GM12878 (cell line): ENCODE results near the gene PTGS1. TPM values are rescaled to one million over a fixed set of nuclear protein-coding genes. Genes with fewer than 3 reads are reported as not detected.

Experiments used
- ATAC-seq: fragments of 200-7000 bp; cut with Tn5 transposase; 3 replicates; pipeline ENCODE4 v1.9.1; 2020; ENCODE audit warnings: mild to moderate bottlenecking, moderate library complexity
- BruUV-seq: library from RNA; stranded (reverse); fragments of 400-500 nt; replicated peaks from 2 replicates; lab custom pipeline; 2021; lab: Mats Ljungman, UMichigan
- CTCF ChIA-PET: fragments of 300-600 bp; sonication (Branson Sonifier 250); formaldehyde crosslinking; extraction: SDS; loops from one replicate; lab custom pipeline; 2021; ENCODE audit warnings: inconsistent platforms; lab: Yijun Ruan, JAX
- POLR2A ChIA-PET: fragments of 350-600 bp; formaldehyde crosslinking; extraction: SDS; loops from one replicate; lab custom pipeline; 2021; ENCODE audit warnings: inconsistent platforms; lab: Charles Lee
- RAD21 ChIA-PET: fragments of 300-600 bp; sonication (Branson Sonifier 250); formaldehyde crosslinking; loops from one replicate; lab custom pipeline; 2023; ENCODE audit warnings: antibody characterized with exemption; ENCODE audit not compliant: unreplicated experiment; lab: Charles Lee
- SMC1A ChIA-PET: fragments of 300-600 bp; sonication (Branson Sonifier 250); formaldehyde crosslinking; loops from one replicate; lab custom pipeline; 2023; ENCODE audit not compliant: unreplicated experiment, uncharacterized antibody; lab: Charles Lee
- DNase-seq: peaks from one replicate; pipeline ENCODE4 v3.0.0-alpha.2; 2011; ENCODE audit warnings: low read depth, low spot score
- FAIRE-seq: peaks from 3 replicates; lab custom pipeline; 2011; peaks lifted over from hg19 to GRCh38; lab: Jason Lieb, UNC
- H2AFZ ChIP-seq: 2 replicates; pipeline ENCODE4 v1.6.0; 2011; ENCODE audit warnings: low read depth, low read length, control low read depth; ENCODE audit not compliant: control insufficient read depth
- H3K27ac ChIP-seq: 2 replicates; pipeline ENCODE4 v1.5.1; 2011; ENCODE audit warnings: control low read depth; ENCODE audit not compliant: control insufficient read depth, insufficient read depth
- H3K27me3 ChIP-seq, 2 experiments: replicated peaks in 1 of 2; 2 replicates each; pipeline versions ENCODE4 v1.6.0 to v1.6.1; 2011; ENCODE audit warnings: low read length in 1 of 2; ENCODE audit not compliant: control insufficient read depth in 2 of 2, insufficient read depth in 2 of 2
- H3K36me3 ChIP-seq, 2 experiments: 2 replicates each; pipeline ENCODE4 v1.5.1; 2011; ENCODE audit warnings: low read length in 1 of 2; ENCODE audit not compliant: control insufficient read depth in 2 of 2, insufficient read depth in 2 of 2
- H3K4me1 ChIP-seq: 2 replicates; pipeline ENCODE4 v1.6.1; 2011; ENCODE audit warnings: mild to moderate bottlenecking, low read length, moderate library complexity, mixed read lengths; ENCODE audit not compliant: control insufficient read depth, insufficient read depth
- H3K4me2 ChIP-seq: 2 replicates; pipeline ENCODE4 v1.6.0; 2011; ENCODE audit warnings: control low read depth; ENCODE audit not compliant: control insufficient read depth, insufficient read depth
- H3K4me3 ChIP-seq: fragments of 200-600 bp; sonication (generic); 2 replicates; pipeline ENCODE4 v1.5.1; 2016
- H3K79me2 ChIP-seq: 2 replicates; pipeline ENCODE4 v1.6.0; 2011; ENCODE audit warnings: low read length; ENCODE audit not compliant: control insufficient read depth, insufficient read depth
- H3K9ac ChIP-seq: 2 replicates; pipeline ENCODE4 v1.8.0; 2011; ENCODE audit warnings: low read length, control low read depth, mixed read lengths; ENCODE audit not compliant: control insufficient read depth, insufficient read depth
- H3K9me3 ChIP-seq: replicated peaks from 3 replicates; pipeline ENCODE4 v1.5.1; 2011; ENCODE audit warnings: mild to moderate bottlenecking, low read length; ENCODE audit not compliant: control insufficient read depth, insufficient read depth
- H4K20me1 ChIP-seq: 2 replicates; pipeline ENCODE4 v1.6.0; 2011; ENCODE audit not compliant: control insufficient read depth, insufficient read depth
- CBX3 ChIP-seq: fragments of 200-600 bp; sonication (generic); IDR thresholded peaks from 2 replicates; pipeline ENCODE4 v1.6.1; 2016; ENCODE audit warnings: low read depth, borderline replicate concordance
- FOXM1 ChIP-seq: IDR thresholded peaks from 2 replicates; pipeline ENCODE4 v1.6.1; 2012; ENCODE audit warnings: low read depth, mild to moderate bottlenecking, inconsistent platforms, low read length, moderate library complexity
- GATAD2B ChIP-seq: fragments of 450-650 bp; conservative IDR thresholded peaks from 2 replicates; pipeline ENCODE4 v1.6.1; 2017; ENCODE audit warnings: low read depth, mild to moderate bottlenecking, moderate library complexity
- HDAC6 ChIP-seq: fragments of 200-600 bp; sonication (generic); IDR thresholded peaks from one replicate; pipeline ENCODE4 v1.8.0; 2017; ENCODE audit warnings: antibody characterized with exemption; ENCODE audit not compliant: unreplicated experiment
- MTA2 ChIP-seq: fragments of 450-650 bp; IDR thresholded peaks from 2 replicates; pipeline ENCODE4 v1.6.1; 2016; ENCODE audit warnings: low read depth, mild to moderate bottlenecking, moderate library complexity
- SMC3 ChIP-seq: IDR thresholded peaks from 2 replicates; pipeline ENCODE4 v1.6.1; 2011; ENCODE audit warnings: low read length, improper control_type of control experiment, borderline replicate concordance
- SREBF1 ChIP-seq: IDR thresholded peaks from 2 replicates; pipeline ENCODE4 v1.6.1; 2012; ENCODE audit warnings: mild to moderate bottlenecking, low read length
- STAT1 ChIP-seq: fragments of 450-650 bp; conservative IDR thresholded peaks from 2 replicates; pipeline ENCODE4 v1.6.1; 2014; ENCODE audit warnings: antibody characterized with exemption, mild to moderate bottlenecking
- WGBS: methylation state at CpG from one replicate; pipeline ENCODE4 v1.1.6; 2016; ENCODE audit warnings: low lambda C conversion rate; ENCODE audit not compliant: insufficient replicate concordance, insufficient coverage; ENCODE audit errors: missing lambda C conversion rate; 5-methylcytosine and 5-hydroxymethylcytosine counted together
- in situ Hi-C: fragments of 300-500 bp; cut with MboI; formaldehyde crosslinking; loops from 9 replicates; pipeline ENCODE4 v1.14.3; 2018; ENCODE audit warnings: mixed read lengths
- intact Hi-C: fragments of 100-400 bp; cut with micrococcal nuclease; formaldehyde crosslinking; loops from one replicate; pipeline ENCODE4 v1.14.2; 2022; ENCODE audit not compliant: unreplicated experiment
- polyA plus RNA-seq, 11 experiments: library from polyadenylated mRNA; depleted of rRNA in 4 of 11; unstranded in 6 of 11; stranded (reverse) in 5 of 11; fragments of >200 nt; fragmentation: Nextera tagmentation in 4 of 11; fragmentation: Illumina TruSeq in 1 of 11; extraction: Ambion mirVana in 4 of 11; extraction: Trizol in 1 of 11; gene quantifications; 1 replicate in 1 of 11; 2 replicates in 10 of 11; pipeline versions ENCODE4 v1.2.1 to v1.2.3, GENCODE V29; 2011 to 2016; ENCODE audit warnings: inconsistent platforms in 2 of 11, missing spikeins in 2 of 11, low read depth in 1 of 11
- total RNA-seq, 4 experiments: library from RNA; depleted of rRNA in 3 of 4; stranded (reverse); fragments of >200 nt in 3 of 4; fragmentation: Illumina TruSeq in 1 of 4; extraction: Trizol in 1 of 4; gene quantifications; 2 replicates each; pipeline versions ENCODE4 v1.2.1 to v1.2.3, GENCODE V29; 2013 to 2021
- TF ChIP-seq, protein P1 (sequence below): fragments of 450-650 bp; IDR thresholded peaks from 2 replicates; pipeline ENCODE4 v1.6.1; 2017; ENCODE audit warnings: mild to moderate bottlenecking, moderate library complexity
- TF ChIP-seq, protein P2 (sequence below): fragments of 450-650 bp; IDR thresholded peaks from 2 replicates; pipeline ENCODE4 v1.6.1; 2017; ENCODE audit warnings: mild to moderate bottlenecking

PTGS1 gene
- total and polyA plus RNA-seq, 10 of the 15 experiments (the other 5 are each of a cell fraction or from before 2014, with no cell fraction given): 0.16 to 2.8 (median 0.96) TPM

GRCh38 chr9:122342323-122343050 lies 28.3 kb upstream of the PTGS1 start:
- H3K9ac ChIP-seq: no peak overlapping the region
- FAIRE-seq (no peak), DNase-seq (no peak), ATAC-seq (no peak)
- H3K27ac ChIP-seq: no peak overlapping the region
- H3K4me1 ChIP-seq: no peaks in the 10 kb centered on the region; the same call in 1 of the 2 replicates
- ChIA-PET POLR2A (no interaction called here), RAD21 (no interaction called here), SMC1A (no interaction called here), CTCF (interaction anchor here (0.8 to 1.9 kb wide), 3 partner anchors 8 to 217 kb away, joined by 3 to 6 read pairs (median 6); no protein-coding TSS in a partner anchor)
- intact Hi-C loops (no loop called here), in situ Hi-C loops (no loop called here)
- peaks cover 2 to 4% of the 10 kb centered on the region in 2 experiments; a peak in 3 of 4 replicates for H3K27me3 ChIP-seq
- no peaks in the 10 kb centered on the region for H4K20me1 ChIP-seq
- 63% methylated on average over 15 of the region's 15 CpGs for WGBS
- H3K9me3 ChIP-seq: no peaks in the 10 kb centered on the region
- H3K79me2 ChIP-seq: no peaks in the 10 kb centered on the region
- no peak overlapping the region for H3K4me2 ChIP-seq
- TF ChIP-seq HDAC6: no peak
- no peak for TF ChIP-seq FOXM1
- TF ChIP-seq CBX3: no peak
- no peak for TF ChIP-seq MTA2
- no peak for TF ChIP-seq SMC3
- TF ChIP-seq, protein P1, sequence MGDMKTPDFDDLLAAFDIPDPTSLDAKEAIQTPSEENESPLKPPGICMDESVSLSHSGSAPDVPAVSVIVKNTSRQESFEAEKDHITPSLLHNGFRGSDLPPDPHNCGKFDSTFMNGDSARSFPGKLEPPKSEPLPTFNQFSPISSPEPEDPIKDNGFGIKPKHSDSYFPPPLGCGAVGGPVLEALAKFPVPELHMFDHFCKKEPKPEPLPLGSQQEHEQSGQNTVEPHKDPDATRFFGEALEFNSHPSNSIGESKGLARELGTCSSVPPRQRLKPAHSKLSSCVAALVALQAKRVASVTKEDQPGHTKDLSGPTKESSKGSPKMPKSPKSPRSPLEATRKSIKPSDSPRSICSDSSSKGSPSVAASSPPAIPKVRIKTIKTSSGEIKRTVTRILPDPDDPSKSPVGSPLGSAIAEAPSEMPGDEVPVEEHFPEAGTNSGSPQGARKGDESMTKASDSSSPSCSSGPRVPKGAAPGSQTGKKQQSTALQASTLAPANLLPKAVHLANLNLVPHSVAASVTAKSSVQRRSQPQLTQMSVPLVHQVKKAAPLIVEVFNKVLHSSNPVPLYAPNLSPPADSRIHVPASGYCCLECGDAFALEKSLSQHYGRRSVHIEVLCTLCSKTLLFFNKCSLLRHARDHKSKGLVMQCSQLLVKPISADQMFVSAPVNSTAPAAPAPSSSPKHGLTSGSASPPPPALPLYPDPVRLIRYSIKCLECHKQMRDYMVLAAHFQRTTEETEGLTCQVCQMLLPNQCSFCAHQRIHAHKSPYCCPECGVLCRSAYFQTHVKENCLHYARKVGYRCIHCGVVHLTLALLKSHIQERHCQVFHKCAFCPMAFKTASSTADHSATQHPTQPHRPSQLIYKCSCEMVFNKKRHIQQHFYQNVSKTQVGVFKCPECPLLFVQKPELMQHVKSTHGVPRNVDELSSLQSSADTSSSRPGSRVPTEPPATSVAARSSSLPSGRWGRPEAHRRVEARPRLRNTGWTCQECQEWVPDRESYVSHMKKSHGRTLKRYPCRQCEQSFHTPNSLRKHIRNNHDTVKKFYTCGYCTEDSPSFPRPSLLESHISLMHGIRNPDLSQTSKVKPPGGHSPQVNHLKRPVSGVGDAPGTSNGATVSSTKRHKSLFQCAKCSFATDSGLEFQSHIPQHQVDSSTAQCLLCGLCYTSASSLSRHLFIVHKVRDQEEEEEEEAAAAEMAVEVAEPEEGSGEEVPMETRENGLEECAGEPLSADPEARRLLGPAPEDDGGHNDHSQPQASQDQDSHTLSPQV: no peak
- TF ChIP-seq GATAD2B: no peak
- TF ChIP-seq SREBF1: no peak
- TF ChIP-seq STAT1: no peak
- TF ChIP-seq, protein P2, sequence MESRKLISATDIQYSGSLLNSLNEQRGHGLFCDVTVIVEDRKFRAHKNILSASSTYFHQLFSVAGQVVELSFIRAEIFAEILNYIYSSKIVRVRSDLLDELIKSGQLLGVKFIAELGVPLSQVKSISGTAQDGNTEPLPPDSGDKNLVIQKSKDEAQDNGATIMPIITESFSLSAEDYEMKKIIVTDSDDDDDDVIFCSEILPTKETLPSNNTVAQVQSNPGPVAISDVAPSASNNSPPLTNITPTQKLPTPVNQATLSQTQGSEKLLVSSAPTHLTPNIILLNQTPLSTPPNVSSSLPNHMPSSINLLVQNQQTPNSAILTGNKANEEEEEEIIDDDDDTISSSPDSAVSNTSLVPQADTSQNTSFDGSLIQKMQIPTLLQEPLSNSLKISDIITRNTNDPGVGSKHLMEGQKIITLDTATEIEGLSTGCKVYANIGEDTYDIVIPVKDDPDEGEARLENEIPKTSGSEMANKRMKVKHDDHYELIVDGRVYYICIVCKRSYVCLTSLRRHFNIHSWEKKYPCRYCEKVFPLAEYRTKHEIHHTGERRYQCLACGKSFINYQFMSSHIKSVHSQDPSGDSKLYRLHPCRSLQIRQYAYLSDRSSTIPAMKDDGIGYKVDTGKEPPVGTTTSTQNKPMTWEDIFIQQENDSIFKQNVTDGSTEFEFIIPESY: no peak
- BruUV-seq: no TSS peak
- H2AFZ ChIP-seq: no peak overlapping the region
- H3K4me3 ChIP-seq: no peak overlapping the region
- H3K36me3 ChIP-seq: no peaks in the 10 kb centered on the region
